ENCODE measurements around the gene TMEM245.
A peak's percentile ranks its signal among the peaks of the same experiment; 100 is the strongest.

DNA sequence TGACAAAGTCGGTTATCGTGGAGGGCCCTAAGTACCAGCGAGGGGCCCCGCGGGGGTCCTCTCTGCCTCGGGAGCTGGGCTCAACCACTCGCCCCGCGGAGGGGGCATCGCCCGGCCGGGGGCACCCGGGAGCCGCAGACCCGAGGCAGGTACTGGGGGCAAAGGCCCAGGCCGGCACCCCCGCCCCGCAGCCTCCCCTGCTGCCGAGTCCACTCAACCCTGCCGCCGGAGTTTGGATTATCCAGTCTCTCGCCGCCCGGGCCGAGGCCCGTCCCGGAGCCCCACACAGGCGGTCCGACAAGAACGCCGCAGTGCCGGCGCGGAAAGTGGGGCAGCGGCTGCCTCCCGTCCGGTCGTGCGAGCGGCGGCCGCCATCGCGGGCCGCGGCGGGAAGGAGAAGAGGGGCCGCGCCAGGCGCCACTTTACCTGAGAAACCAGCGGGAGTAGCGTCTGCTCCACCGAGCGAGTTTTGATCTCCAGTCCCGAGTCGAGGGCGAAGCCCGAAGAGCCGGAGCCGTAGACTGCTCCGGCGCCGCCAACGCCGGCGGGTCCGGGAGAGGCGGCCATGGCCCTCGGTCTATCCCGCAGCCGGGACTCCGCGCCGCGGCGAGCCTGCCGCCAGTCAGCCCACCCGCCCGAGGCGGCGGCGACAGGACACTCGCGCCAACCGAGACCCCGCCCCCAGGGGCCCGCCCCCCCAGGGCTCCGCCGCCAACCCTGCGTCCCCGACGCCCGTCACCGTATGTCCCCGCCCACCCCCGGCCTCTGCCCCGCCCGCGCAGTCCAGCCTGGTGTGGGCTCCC, 106.7 kb downstream of the TMEM245 start, which contains the start of gene CTNNAL1:
- TF ChIP-seq, protein P1, sequence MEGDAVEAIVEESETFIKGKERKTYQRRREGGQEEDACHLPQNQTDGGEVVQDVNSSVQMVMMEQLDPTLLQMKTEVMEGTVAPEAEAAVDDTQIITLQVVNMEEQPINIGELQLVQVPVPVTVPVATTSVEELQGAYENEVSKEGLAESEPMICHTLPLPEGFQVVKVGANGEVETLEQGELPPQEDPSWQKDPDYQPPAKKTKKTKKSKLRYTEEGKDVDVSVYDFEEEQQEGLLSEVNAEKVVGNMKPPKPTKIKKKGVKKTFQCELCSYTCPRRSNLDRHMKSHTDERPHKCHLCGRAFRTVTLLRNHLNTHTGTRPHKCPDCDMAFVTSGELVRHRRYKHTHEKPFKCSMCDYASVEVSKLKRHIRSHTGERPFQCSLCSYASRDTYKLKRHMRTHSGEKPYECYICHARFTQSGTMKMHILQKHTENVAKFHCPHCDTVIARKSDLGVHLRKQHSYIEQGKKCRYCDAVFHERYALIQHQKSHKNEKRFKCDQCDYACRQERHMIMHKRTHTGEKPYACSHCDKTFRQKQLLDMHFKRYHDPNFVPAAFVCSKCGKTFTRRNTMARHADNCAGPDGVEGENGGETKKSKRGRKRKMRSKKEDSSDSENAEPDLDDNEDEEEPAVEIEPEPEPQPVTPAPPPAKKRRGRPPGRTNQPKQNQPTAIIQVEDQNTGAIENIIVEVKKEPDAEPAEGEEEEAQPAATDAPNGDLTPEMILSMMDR (IDR thresholded peaks at IDR 0.05), result no peak
- TF ChIP-seq CHD2 (IDR thresholded peaks at IDR 0.05; ENCODE audit: low read length, partially characterized antibody), result no peak
- no peak for TF ChIP-seq SREBF2 (IDR thresholded peaks at IDR 0.05)
- TF ChIP-seq POLR2A (IDR thresholded peaks at IDR 0.05; ENCODE audit: low read length), result peak; percentile 54
- peak in 1 of 2 experiments; percentile 72; a peak in 2 of 5 replicates for TF ChIP-seq JUN (IDR thresholded peaks at IDR 0.05)
- TF ChIP-seq CEBPB (IDR thresholded peaks at IDR 0.05), result no peak
- TF ChIP-seq RAD21 (conservative IDR thresholded peaks at IDR 0.05 in 1 of 2, IDR thresholded peaks at IDR 0.05 in 1 of 2), result no peak
- no peak for TF ChIP-seq RCOR1 (IDR thresholded peaks at IDR 0.05; ENCODE audit: low read depth, low read length)
- TF ChIP-seq EP300 (IDR thresholded peaks at IDR 0.05), result no peak
- no peak for TF ChIP-seq CHD4 (IDR thresholded peaks at IDR 0.05; ENCODE audit: borderline replicate concordance)
